Measurements from ENCODE around the gene PGS1.

Gene PGS1

GRCh38 chr17:78362232-78362631 lies 16.2 kb upstream of the PGS1 start:
- in situ Hi-C loops (cut with MboI; ENCODE audit: low sequenced_read_pairs) = loop anchor here (10.0 kb wide), 1 partner anchor 63 kb away; no protein-coding TSS in a partner anchor

- in situ Hi-C loops (cut with MboI; ENCODE audit: low sequenced_read_pairs) = loop anchor here (10.0 kb wide), 1 partner anchor 62 kb away; no protein-coding TSS in a partner anchor
These were observed 15.8 kb upstream of the PGS1 start for GRCh38 chr17:78362671-78363070.

- in situ Hi-C loops (cut with MboI; ENCODE audit: low sequenced_read_pairs) = loop anchor here (10.0 kb wide), 1 partner anchor 60 kb away; no protein-coding TSS in a partner anchor
These were observed 13.8 kb upstream of the PGS1 start for GRCh38 chr17:78364436-78365281.

- in situ Hi-C loops (cut with MboI; ENCODE audit: low sequenced_read_pairs) = loop anchor here (10.0 kb wide), 1 partner anchor 59 kb away; no protein-coding TSS in a partner anchor
These were observed 12.8 kb upstream of the PGS1 start for GRCh38 chr17:78365561-78366108.

GRCh38 chr17:78366109-78366848 lies 12.2 kb upstream of the PGS1 start:
- in situ Hi-C loops (cut with MboI; ENCODE audit: low sequenced_read_pairs) = loop anchor here (10.0 kb wide), 1 partner anchor 59 kb away; no protein-coding TSS in a partner anchor

- in situ Hi-C loops (cut with MboI; ENCODE audit: low sequenced_read_pairs) = loop anchor here (10.0 kb wide), 1 partner anchor 58 kb away; no protein-coding TSS in a partner anchor
These were observed 11.3 kb upstream of the PGS1 start for GRCh38 chr17:78367193-78367592.

- in situ Hi-C loops (cut with MboI; ENCODE audit: low sequenced_read_pairs) = loop anchor here (10.0 kb wide), 1 partner anchor 56 kb away; no protein-coding TSS in a partner anchor
These were observed 10.1 kb upstream of the PGS1 start for GRCh38 chr17:78368348-78368747.

- in situ Hi-C loops (cut with MboI; ENCODE audit: low sequenced_read_pairs) = loop anchor here (10.0 kb wide), 1 partner anchor 56 kb away; no protein-coding TSS in a partner anchor
These were observed 9.5 kb upstream of the PGS1 start for GRCh38 chr17:78368854-78369495.

GRCh38 chr17:78369791-78370381 lies 8.6 kb upstream of the PGS1 start:
- in situ Hi-C loops (cut with MboI; ENCODE audit: low sequenced_read_pairs) = loop anchor here (10.0 kb wide), 1 partner anchor 55 kb away; no protein-coding TSS in a partner anchor

GRCh38 chr17:78371056-78371455 lies 7.4 kb upstream of the PGS1 start:
- in situ Hi-C loops (cut with MboI; ENCODE audit: low sequenced_read_pairs) = no loop called here

GRCh38 chr17:78372841-78373240 lies 5.6 kb upstream of the PGS1 start:
- in situ Hi-C loops (cut with MboI; ENCODE audit: low sequenced_read_pairs) = no loop called here

GRCh38 chr17:78374189-78374588 lies 4.3 kb upstream of the PGS1 start:
- in situ Hi-C loops (cut with MboI; ENCODE audit: low sequenced_read_pairs) = no loop called here

- in situ Hi-C loops (cut with MboI; ENCODE audit: low sequenced_read_pairs) = no loop called here
These were observed 3.7 kb upstream of the PGS1 start for GRCh38 chr17:78374631-78375274.

- in situ Hi-C loops (cut with MboI; ENCODE audit: low sequenced_read_pairs) = no loop called here
These were observed 2.9 kb upstream of the PGS1 start for GRCh38 chr17:78375401-78376151.

GRCh38 chr17:78376161-78376560 lies 2.3 kb upstream of the PGS1 start:
- in situ Hi-C loops (cut with MboI; ENCODE audit: low sequenced_read_pairs) = no loop called here

- in situ Hi-C loops (cut with MboI; ENCODE audit: low sequenced_read_pairs) = no loop called here
These were observed 608 bp upstream of the PGS1 start for GRCh38 chr17:78377858-78378224.

GRCh38 chr17:78379131-78379491 lies 662 bp downstream of the PGS1 start:
- in situ Hi-C loops (cut with MboI; ENCODE audit: low sequenced_read_pairs) = no loop called here

- in situ Hi-C loops (cut with MboI; ENCODE audit: low sequenced_read_pairs) = no loop called here
These were observed 1.9 kb downstream of the PGS1 start for GRCh38 chr17:78380370-78380769.

- in situ Hi-C loops (cut with MboI; ENCODE audit: low sequenced_read_pairs) = no loop called here
These were observed 3.3 kb downstream of the PGS1 start for GRCh38 chr17:78381601-78382232.

All from HL-60/S4 treated with phorbol 12-myristate 13-acetate at 8.2 ng/mL for 4 days and 3 days (cell line).